ENCODE results near the gene MT1A. TPM values are rescaled to one million over a fixed set of nuclear protein-coding genes. Genes with fewer than 3 reads are reported as not detected.

MT1A gene
- total and polyA plus RNA-seq, 2 of the 8 experiments (the other 6 are each of a cell fraction or from before 2014, with no cell fraction given), result not detected

- H3K23ac ChIP-seq (ENCODE audit: insufficient read length), result no peak overlapping the region
- no peak overlapping the region for H4K91ac ChIP-seq (replicated peaks; ENCODE audit: insufficient read length, low read length)
- H2BK120ac ChIP-seq (replicated peaks; ENCODE audit: low read depth, low read length), result no peak overlapping the region
- no peak overlapping the region for H3K14ac ChIP-seq (ENCODE audit: insufficient read length)
- no peaks in the 10 kb centered on the region for H3K79me1 ChIP-seq (ENCODE audit: low read depth, low read length)
- H4K8ac ChIP-seq (ENCODE audit: extremely low read depth, insufficient read depth, low read length), result no peak overlapping the region
- H3K4ac ChIP-seq (replicated peaks; ENCODE audit: insufficient read length, low read depth, low read length), result no peak overlapping the region
- H2AK5ac ChIP-seq (ENCODE audit: low read depth, low read length), result no peak overlapping the region
- H2BK5ac ChIP-seq (ENCODE audit: low read depth, low read length), result no peak overlapping the region
- peaks cover 82 to 100% (median 99%) of the 10 kb centered on the region in 4 experiments for H3K27me3 ChIP-seq (replicated peaks in 1 of 4; ENCODE audit: control insufficient read depth in 3 of 4, extremely low read depth in 1 of 4, insufficient read depth in 3 of 4, low read length in 3 of 4)
- no peak overlapping the region for H2AFZ ChIP-seq (ENCODE audit: low read length)
- H3K4me3 ChIP-seq (ENCODE audit: extremely low read depth in 1 of 4, insufficient read depth in 2 of 4, low read depth in 3 of 4, low read length in 4 of 4), result peak overlapping the region; percentile 18 to 51 (median 34); a peak in 5 of 8 replicates
- no peak overlapping the region for H3K56ac ChIP-seq (replicated peaks; ENCODE audit: insufficient read length, low read depth, low read length)
- TF ChIP-seq SUZ12 (IDR thresholded peaks at IDR 0.05; ENCODE audit: low read length) (peak; percentile 38; the same call in 1 of the 2 replicates), EZH2 (IDR thresholded peaks at IDR 0.05; ENCODE audit: low read depth, low read length, severe bottlenecking) (peak; percentile 63), JUND (IDR thresholded peaks at IDR 0.05; ENCODE audit: low read length) (no peak)
- H3K4me2 ChIP-seq (ENCODE audit: insufficient read depth in 1 of 2, low read depth in 2 of 2, low read length in 2 of 2), result peak overlapping the region; percentile 23 to 69
- no peak overlapping the region for H2BK12ac ChIP-seq (ENCODE audit: low read depth, low read length)
- H3K79me2 ChIP-seq (ENCODE audit: control insufficient read depth in 1 of 2, insufficient read depth in 2 of 2, low read length in 2 of 2), result no peaks in the 10 kb centered on the region
- peaks cover 4 to 20% of the 10 kb centered on the region in 2 experiments for H4K20me1 ChIP-seq (replicated peaks in 1 of 2; ENCODE audit: control insufficient read depth in 1 of 2, insufficient read depth in 2 of 2, low read length in 2 of 2)
- FAIRE-seq (no peak), DNase-seq (ENCODE audit: low read depth in 1 of 2, low spot score in 2 of 2) (no peak)
- peaks cover 4% of the 10 kb centered on the region; the same call in 1 of the 2 replicates for H3K23me2 ChIP-seq (ENCODE audit: low read depth, low read length)
- ChIA-PET POLR2A (ENCODE audit: partially characterized antibody) (interaction anchor here (0.8 to 6.3 kb wide), 6 partner anchors 10 to 54 kb away, joined by 3 to 30 read pairs (median 10); partner anchors contain the start of genes MT1E, MT1F and MT1G), CTCF (ENCODE audit: partially characterized antibody) (interaction anchor here (0.8 to 4.1 kb wide), 12 partner anchors 11 to 226 kb away, joined by 3 to 29 read pairs (median 6); partner anchors contain the start of genes MT1B and MT1E)
- no peaks in the 10 kb centered on the region for H3K36me3 ChIP-seq (ENCODE audit: control insufficient read depth in 2 of 4, insufficient read depth in 4 of 4, low read length in 3 of 4)
- no peak overlapping the region for H3K27ac ChIP-seq (ENCODE audit: low read depth, low read length)
- no peak overlapping the region for H3K9ac ChIP-seq (replicated peaks in 1 of 4; ENCODE audit: extremely low read depth in 1 of 4, low read depth in 3 of 4, low read length in 3 of 4)
- H2BK15ac ChIP-seq (ENCODE audit: low read length), result no peak overlapping the region; the same call in 1 of the 2 replicates
- WGBS, 2 experiments (ENCODE audit: extremely low coverage in 1 of 2, insufficient coverage in 1 of 2, insufficient read length in 1 of 2, insufficient replicate concordance in 2 of 2, low coverage in 1 of 2, low lambda C conversion rate in 2 of 2, missing lambda C conversion rate in 1 of 2), result 45% methylated on average over 5 of the region's 5 CpGs; no CpG with 5 or more reads in 1 of the 2 experiments
- H3K9me3 ChIP-seq (ENCODE audit: insufficient read depth in 2 of 2, low read depth in 1 of 2, low read length in 1 of 2), result no peaks in the 10 kb centered on the region
- no peak overlapping the region for H3K18ac ChIP-seq (ENCODE audit: extremely low read depth, low read length)
- H4K5ac ChIP-seq (ENCODE audit: insufficient read length, low read depth, low read length), result no peak overlapping the region
- H3K4me1 ChIP-seq (replicated peaks in 1 of 4; ENCODE audit: control insufficient read depth in 3 of 4, insufficient read depth in 4 of 4, low read length in 3 of 4), result peaks cover 0 to 18% (median 7%) of the 10 kb centered on the region in 4 experiments; a peak in 6 of 7 replicates
- no peak overlapping the region for H2BK20ac ChIP-seq (ENCODE audit: low read length)
Measured at GRCh38 chr16:56643833-56644232, 5.4 kb downstream of the MT1A start.

All from H1 (cell line).